DMS153 (cell line): Measurements from ENCODE around the gene DLX3.

Experiments
- DNase-seq: peaks from one replicate; lab custom pipeline; 2025; lab: John Stamatoyannopoulos, UW

DLX3 gene

DNA sequence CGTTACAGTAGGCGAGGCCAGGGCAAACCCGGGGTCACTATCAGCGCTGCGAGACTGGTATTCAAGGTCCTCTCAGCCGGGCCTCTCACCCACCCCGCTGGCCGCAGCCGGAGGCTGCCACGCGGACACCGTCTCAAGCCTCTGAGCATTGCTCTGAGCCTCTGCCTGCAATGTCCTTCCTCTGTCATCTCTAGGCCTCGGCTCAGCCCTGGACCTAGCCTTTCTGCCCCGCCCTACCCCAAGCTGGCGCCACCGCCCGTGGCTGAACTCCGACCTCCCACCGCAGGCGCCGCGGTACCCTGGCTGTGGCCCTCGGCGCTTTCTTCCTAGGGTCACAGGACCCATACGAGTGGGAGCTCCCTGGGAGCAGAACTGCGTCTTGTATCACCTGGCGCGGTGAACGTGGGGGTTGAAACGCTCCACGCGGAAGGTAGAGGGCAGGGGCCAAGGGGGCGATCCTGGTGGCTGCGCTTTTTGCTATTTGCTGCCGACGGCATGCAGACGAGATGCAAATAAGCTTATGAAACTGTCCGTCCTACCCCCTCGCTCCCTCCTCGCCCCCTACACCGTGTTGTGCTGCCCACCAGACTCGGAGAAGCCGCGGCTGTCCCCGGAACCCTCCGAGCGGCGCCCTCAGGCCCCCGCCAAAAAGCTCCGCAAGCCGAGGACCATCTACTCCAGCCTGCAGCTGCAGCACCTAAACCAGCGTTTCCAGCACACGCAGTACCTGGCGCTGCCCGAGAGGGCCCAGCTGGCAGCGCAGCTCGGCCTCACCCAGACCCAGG is 22.3 kb downstream of the DLX3 start:
- DNase-seq = no peak

DNA sequence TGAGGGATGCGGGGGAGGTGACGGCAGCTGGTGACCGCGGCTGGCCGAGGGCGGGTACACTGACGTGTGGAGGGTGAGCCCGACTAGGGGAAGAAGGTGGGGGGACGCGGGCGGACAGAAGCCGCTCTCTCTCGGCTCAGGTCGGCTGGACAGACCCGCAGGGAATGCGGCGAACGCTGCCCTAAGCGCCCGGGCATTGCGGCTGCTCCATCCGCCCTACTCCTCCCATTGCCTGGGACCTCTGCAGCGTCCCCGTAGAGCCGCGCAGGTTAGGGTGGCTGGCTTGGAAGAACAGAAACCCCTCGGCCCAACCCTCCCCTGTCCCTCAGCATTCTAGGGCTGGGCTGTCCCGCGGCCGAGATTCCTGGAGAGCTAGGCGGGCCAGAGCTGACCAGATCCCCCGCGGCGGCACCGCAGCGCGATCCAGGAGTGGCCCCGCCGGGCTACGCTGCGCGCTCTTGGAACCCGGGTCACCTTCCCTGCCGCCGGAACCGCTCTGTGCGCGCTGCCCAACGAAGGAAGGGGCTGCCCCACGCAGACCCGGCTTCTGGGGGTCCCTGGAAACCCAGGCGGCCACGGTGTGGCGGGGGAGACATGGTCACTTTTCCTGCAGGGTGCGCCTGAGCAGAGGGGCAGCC is 23.1 kb downstream of the DLX3 start:
- no peak for DNase-seq

DNA sequence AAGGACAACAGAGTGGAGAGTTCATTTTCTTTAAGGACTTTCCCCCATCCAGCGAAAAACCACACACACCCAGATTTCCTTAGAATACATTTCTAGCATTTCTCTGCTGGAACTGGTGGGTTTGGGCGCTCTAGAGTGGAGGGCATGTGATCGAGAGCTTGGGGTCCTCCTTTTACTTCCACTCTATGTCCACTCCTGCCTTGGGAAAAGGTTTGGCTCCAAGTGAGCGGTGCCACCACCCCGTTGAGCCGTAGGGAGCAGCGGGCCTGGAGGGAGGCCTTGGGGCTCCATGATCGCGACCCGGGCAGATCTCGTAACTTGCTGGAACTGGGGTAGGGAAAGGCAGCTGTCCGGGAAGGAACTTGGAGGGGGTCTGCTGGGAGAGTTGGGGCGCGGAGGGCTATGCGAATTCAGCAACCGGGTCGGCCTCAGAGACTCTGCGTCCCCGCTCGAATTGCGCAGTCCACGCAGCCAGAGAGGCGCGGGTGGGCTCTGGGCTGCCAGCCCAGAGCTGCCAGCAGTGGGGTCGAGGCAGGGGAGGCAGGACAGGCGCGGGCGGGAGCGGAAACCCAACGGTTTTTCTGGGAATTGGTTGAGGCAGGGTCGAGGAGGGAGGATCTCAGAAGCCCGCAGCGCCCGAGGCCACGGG is 23.7 kb downstream of the DLX3 start:
- no peak for DNase-seq

DNA sequence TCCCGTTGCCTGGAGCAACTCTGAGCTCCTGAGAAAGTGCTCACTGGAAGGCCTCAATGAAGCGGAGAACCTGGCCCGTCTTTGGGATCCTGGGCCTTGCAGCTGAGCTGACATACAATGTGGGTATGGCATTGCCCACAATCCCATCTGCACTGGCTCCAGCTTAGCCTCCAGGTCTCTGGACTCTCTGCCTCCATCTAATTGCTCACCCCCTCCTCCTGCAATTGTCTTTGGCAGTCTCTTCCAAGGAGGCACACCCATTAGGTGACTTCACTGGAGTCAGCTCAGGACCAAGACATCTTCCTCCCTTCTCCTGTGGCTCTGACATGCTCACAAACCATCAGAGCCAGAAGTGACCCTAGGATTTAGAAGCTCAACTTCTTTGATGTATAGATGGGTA is 24.5 kb downstream of the DLX3 start:
- no peak for DNase-seq

DNA sequence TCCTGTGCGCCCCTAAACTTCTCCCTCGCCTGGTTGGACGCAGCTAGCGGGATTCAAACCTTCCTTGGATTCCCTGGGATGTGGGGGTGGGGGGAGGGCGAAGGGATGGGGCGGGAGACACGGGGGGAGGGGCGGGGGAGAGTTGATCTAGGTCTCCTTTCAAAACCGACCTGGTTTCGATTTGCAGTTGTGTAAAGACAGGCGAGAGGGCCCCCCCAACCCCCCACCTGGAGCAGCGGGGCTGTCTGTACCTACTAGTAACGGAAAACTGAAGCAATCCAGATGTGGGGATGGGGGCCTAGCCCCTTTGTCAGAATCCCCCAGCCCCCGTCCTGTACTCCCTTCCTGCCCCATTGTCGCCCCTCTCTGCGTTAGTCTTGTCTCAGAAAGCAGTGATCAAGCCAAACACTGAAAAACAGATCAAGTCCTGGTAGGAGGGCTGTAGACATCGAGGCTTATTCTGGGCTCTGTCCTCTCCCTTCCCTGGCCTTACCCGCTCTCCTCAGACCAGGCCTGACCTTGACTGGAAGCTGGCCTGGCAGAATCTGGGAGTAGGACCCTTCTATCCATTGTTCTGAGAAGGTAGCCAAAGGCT is 25.1 kb downstream of the DLX3 start:
- DNase-seq = no peak

DNA sequence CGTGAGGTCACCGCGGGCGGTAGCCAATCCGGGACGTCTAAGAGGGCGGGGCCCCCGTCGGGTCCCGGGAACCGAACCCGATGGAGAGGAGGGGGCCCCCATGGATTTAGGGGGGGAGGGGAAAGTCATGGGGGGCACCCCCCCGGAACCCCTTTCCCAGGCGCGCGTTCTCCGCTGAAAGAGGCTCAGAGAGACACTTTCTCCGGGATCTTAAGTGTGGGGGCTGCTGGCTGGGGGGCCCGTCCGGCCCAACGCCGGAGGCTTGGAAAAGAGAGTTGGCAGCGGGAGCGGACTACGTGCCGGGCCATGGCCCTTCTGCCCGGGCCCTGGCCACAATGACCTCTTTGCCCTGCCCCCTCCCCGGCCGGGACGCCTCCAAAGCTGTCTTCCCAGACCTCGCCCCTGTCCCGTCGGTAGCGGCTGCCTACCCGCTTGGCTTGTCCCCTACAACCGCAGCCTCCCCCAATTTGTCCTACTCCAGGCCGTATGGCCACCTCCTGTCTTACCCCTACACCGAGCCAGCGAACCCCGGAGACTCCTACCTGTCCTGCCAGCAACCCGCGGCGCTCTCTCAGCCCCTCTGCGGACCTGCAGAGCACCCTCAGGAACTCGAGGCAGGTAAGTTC is 25.8 kb downstream of the DLX3 start, which contains the start of gene DLX4:
Gene DLX4, plus strand, starts transcription at position 57 of the 626 bp plus-strand sequence. Its CDS starts 279 bp downstream, at position 336.
- no peak for DNase-seq

DNA sequence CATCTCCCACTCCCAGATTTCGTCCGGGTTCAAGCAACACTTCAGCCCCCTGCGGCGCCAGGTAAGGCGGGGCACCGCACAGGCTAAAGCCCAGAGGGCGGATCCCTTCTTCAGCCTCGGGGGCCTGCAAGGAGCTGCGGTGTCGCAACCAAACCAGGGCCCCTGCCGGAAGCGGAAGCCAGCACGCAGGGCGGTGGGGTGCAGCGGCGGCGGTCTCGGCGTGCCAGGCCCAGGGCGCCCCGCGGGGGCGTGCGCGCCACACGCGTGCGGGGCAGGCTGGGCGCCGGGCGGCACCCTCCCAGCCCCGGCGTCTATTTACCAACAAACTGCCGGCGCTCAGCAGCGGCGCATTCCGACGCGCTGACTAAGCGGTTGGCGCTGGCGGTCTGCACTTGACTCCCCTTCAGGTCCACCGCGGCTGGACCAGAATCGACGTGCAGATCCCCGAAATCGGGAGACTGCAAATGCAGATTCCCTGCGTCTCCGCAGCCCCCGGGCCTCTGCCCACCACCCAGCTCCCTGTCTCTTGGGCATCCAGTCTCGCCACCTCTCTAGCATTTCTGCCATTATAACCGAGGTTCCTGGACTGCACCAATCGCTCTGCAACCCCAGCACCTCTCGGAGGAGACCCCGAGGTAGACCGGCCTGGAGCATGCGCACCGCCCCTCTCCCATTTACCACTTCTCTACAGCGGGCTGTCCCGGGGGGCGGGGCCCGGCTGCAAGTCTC is 26.5 kb downstream of the DLX3 start:
- DNase-seq = peak; percentile 47

DNA sequence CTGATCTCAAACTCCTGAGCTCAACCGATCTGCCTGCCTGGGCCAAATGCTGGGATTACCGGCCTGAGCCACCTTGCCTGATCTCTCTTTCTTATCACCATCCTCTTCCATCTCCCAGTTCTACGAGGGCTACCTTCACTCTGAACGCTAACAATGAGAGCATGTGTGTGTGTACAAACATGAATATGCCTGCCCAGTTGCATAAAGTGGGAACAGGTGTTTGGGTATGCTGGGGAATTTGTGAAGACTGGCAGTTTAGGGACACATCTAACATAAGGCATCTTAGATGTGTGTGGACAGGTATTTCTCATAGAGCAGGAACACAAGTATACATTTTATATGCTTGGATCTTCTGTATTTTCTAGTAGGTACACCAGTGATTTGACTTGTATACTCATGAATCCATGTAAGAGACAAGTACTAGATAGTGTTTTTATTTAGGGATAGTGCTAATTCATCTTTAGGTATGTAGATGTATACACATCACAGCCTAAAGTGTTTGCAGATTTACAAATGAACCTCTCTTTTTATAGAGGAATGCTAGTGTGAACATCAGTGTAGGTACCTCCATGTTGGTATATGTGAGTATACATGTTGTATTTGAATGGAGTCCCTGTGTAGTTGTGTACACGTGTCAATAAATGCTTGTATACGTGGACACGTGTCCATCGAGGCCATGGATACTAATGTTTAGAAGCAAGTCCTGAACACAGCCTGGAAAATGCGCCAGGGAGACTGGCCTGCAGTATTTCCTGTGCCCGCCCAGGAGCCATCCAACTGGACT is 27.2 kb downstream of the DLX3 start:
- DNase-seq = no peak

DNA sequence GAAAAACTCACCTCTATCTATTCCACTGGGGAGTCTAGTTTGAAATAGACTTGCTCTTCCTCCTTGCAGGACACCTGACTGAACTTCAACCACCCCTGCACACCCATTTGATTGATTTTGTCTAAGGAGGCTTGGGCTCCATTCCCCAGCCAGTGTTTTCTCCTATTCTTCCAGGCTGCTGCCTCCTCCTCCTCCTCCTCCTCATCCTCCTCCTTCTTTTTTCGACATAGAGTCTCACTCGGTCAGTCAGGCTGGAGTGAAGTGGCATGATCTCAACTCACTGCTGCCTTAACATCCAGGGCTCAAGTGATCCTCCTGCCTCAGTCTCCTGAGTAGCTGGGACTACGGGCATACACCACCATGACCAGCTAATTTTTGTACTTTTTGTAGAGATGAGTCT is 27.8 kb downstream of the DLX3 start:
- DNase-seq = no peak

DNA sequence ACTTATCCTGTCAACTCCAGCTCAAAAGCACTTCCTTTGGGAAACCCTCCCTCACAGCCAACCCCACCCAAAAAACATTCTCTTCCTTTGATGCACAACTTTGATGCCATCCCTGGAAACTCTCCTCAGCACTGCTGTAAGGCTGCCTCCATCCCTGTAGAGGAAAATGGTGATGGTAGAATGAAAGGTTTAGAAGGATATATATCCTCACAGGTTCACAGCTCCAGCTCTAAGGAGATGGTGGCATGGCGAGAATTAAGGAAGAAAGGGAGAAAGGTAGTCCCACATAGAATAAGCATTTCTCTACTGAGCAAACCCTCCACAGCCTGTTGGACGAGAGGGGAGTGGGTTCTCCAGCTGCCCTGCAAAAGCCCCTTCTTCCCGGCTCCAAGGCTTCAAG is 28.3 kb downstream of the DLX3 start:
- DNase-seq = no peak

DNA sequence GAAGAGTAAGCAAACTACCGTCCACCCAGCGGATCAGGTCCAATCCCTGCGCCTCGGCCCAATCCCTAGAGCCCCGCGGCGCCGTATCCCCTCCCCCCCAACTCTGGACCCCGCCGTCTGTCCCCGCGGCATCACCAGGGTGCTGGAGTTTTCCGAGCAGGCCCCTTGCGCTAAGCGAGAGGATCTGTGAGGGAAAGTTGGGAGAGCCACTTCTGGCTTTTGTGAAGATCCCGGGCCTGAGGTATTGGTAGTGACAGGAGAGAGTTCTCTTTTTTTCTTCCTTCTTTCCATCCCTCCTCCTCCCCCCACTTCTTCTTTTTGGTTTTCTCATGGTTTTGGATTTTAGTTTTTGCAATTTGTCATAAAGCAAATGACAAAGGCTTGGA is 29.5 kb downstream of the DLX3 start:
- no peak for DNase-seq

DNA sequence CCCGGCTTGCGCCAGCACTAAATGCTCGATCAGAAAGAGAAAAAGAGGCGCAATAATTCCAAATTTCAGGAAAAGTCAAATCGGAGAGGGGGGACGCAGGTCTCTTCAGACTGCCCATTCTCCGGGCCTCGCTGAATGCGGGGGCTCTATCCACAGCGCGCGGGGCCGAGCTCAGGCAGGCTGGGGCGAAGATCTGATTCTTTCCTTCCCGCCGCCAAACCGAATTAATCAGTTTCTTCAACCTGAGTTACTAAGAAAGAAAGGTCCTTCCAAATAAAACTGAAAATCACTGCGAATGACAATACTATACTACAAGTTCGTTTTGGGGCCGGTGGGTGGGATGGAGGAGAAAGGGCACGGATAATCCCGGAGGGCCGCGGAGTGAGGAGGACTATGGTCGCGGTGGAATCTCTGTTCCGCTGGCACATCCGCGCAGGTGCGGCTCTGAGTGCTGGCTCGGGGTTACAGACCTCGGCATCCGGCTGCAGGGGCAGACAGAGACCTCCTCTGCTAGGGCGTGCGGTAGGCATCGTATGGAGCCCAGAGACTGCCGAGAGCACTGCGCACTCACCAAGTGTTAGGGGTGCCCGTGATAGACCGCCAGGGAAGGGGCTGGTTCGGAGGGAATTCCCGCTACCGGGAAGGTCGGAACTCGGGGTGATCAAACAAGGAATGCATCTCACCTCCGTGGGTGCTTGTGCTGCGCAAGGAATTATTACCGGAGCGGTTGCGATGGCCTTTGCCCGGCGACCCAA is 30.1 kb downstream of the DLX3 start:
- no peak for DNase-seq

DNA sequence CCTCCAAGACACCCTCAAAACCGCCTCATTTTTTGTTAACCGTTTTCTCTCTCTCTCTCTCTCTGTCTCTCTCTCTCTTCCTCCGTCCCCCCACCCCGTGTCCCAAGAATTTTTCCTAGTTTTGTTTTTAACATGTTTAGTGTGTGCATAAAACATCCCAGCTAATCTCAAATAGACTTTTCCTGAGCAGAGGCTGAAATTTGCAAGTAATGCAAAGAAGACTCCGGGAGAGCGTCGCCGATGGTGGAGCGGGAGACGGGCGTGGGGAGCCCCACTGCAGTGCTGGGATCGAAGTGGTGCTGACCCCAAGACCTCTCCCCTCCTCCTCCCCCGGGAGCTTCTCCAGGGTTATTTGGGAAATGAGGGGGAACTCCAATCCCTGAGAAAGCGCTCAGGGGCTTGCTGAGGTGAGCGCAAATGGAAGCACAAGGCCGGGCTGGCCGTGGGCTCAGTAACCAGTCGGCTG is 30.7 kb downstream of the DLX3 start:
- DNase-seq = no peak

DNA sequence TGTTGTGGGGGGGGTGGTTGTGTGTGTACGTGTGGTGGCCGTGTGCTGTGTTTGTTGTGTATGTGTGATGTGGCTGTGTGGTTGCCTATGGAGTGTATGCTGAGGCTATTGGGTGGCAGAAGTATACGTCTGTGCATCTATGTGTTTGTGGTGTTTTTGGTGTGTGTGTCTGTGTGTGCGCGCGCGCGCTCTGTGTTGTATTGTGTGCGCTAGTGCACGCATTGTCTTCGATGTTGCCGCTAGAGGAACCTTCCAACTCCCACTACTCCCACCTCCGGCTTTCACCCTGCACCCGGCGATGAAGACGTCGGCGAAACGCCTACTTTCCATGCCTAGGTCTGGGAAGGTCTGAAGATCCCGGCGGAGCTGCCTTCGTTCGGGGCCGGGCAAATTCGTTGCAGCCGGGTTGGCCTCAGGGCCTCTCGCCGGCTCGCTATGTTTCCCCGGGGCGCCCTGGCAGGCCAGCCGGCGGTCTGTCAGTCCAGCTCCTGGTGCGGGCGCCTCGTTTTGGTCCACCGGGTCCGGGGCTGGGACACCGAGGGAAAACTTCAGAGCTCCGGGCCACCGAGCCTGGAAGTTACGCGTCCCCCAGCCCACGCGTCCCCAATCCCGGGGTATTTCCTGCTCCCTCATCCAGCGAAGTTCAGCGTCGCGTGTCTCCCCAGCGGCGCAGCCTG is 31.3 kb downstream of the DLX3 start:
- no peak for DNase-seq

DNA sequence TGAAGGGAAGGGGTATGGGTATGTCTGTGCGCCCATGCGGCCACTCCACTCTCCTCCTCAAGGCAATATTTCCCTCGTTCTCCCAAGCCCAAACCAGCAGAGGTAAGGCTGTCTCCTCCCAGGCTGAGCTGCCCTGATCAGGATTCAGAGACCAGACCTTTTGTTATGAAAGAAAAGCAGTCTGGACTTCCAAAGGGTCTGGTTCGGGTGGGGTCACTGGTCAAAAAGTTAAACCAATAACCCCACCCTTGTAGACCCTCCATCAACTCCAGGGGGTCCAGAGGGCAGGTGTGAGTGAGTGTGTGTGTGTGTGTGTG is 31.8 kb downstream of the DLX3 start:
- DNase-seq = no peak

DNA sequence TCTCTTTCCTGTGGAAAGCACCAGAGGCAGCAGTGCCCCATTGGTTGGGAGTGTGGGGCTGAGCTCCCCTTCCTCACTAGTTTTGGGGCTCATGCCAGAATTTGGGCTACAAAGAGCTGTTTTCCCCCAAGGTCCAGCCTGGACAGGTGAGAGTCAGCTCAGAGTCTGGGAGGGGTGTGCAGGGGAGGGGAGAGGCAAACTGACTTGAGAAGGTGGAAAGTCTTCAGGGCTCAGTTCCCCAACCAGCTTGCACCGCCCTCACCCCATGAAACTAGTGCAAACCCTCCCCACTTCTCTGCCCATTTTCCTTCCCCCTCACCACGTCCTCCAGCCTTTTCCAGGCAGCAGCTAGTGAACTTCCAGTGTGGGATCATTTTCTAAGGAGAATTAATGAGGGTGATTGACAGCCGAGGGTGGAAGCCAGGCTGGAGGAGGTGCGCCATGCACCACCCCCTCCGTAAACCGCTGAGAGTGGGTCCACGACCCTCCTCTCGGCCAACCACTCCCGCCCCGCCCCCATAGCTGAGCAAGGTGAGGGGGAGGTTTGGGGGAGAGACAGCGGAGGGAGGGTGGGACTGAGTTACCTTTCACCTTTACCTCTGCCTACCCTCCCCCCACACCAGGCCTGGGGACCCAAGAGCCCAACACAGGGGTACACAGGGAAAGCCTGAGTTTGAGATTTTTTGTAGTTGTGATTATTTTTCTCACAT is 32.3 kb downstream of the DLX3 start:
- DNase-seq = no peak

DNA sequence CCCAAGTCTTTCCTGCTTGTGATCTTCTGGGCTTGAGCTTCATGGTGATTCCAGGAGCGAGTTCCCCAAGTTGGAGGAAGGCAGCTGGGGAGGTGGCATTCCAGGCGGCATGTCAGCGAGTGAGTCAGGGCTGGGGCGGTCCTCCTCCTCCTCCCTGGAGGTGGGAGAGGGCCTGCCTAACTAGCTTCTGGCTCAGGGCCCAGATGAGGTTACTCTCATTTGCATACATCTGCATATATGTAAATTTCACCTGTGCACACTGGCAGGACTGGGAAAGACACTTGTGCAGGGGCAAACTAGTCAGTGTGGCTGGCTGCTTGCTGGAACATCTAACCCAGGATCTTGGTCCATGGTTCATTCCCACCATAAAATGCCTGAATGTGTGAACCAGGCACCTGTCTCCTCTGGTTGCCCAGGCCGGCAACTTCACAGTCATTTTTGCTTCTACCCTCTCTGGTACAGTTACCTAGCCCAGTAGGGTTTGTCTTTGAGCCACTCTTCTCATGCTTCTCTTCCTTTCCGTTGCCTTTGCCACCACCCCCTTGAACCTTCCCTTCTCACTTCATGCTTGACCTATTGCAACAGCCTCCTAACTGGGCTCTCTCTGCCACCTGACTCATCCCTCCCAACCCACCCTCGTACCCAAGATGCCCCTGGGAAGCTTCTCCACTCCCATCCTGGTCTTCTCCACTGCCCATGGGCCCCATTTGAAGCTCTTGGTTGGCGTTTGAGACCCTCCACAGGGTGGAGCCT is 35.7 kb downstream of the DLX3 start:
- DNase-seq = no peak

DNA sequence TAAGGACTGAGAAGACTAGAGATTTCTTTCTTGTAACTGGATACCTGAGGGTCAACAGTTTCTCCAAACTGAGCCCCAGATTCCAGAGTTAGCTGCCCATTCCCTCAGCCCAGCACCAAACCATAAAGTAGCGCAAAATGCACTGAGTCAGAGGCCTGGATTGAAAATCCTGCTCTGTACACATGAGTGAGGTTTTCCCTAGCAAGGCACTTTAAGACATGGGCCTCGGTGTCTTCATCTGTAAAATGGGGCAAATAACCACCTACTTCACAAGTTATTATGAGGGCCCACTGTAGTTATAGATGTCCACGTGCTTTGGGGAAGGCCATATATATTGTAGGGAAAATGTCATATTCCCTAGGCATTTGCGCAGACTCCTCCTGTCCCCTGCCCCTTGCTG is 36.3 kb downstream of the DLX3 start:
- DNase-seq = no peak
